LHCN-M2 (cell line): ENCODE data around the gene USF3. TPM values are rescaled to one million over a fixed set of nuclear protein-coding genes. Genes with fewer than 3 reads are reported as not detected.

Experiments
- DNase-seq: peaks from one replicate; pipeline ENCODE4 v3.0.0-alpha.2; 2012; ENCODE audit warnings: low read depth
- total RNA-seq: library from RNA; depleted of rRNA; stranded (reverse); fragments of >200 nt; gene quantifications from 2 replicates; pipeline ENCODE4 v1.2.3, GENCODE V29; 2014

USF3 gene
- total RNA-seq, 1 experiment from 2014 or later: 11.9 TPM

GRCh38 chr3:113697500-113698090 lies 1.2 kb upstream of the USF3 start:
- no peak for DNase-seq

GRCh38 chr3:113696658-113697499 lies 437 bp upstream of the USF3 start:
- DNase-seq: peak; percentile 99

- DNase-seq: no peak
Measured at GRCh38 chr3:113695431-113695785, 1.0 kb downstream of the USF3 start.

GRCh38 chr3:113690482-113690881 lies 6.0 kb downstream of the USF3 start:
- DNase-seq: no peak

- DNase-seq: no peak
Measured at GRCh38 chr3:113685956-113686721, 10.3 kb downstream of the USF3 start.

GRCh38 chr3:113685124-113685523 lies 11.3 kb downstream of the USF3 start:
- DNase-seq: no peak

- no peak for DNase-seq
Measured at GRCh38 chr3:113684271-113684819, 12.1 kb downstream of the USF3 start.

- no peak for DNase-seq
Measured at GRCh38 chr3:113678773-113679172, 17.7 kb downstream of the USF3 start.

GRCh38 chr3:113677737-113678136 lies 18.7 kb downstream of the USF3 start:
- no peak for DNase-seq

GRCh38 chr3:113676261-113676660 lies 20.2 kb downstream of the USF3 start:
- no peak for DNase-seq

GRCh38 chr3:113673593-113673992 lies 22.8 kb downstream of the USF3 start:
- no peak for DNase-seq

- peak; percentile 64 for DNase-seq
Measured at GRCh38 chr3:113668015-113668414, 28.4 kb downstream of the USF3 start.

- no peak for DNase-seq
Measured at GRCh38 chr3:113664523-113665094, 31.8 kb downstream of the USF3 start.

GRCh38 chr3:113663761-113664160 lies 32.7 kb downstream of the USF3 start:
- DNase-seq: no peak

GRCh38 chr3:113663324-113663750 lies 33.1 kb downstream of the USF3 start:
- DNase-seq: no peak

GRCh38 chr3:113662824-113663223 lies 33.6 kb downstream of the USF3 start:
- DNase-seq: no peak

GRCh38 chr3:113660896-113661295 lies 35.5 kb downstream of the USF3 start:
- DNase-seq: peak; percentile 97

- no peak for DNase-seq
Measured at GRCh38 chr3:113660458-113660857, 36.0 kb downstream of the USF3 start.

GRCh38 chr3:113659996-113660395 lies 36.4 kb downstream of the USF3 start:
- DNase-seq: no peak

- DNase-seq: peak; percentile 8
Measured at GRCh38 chr3:113659101-113659541, 37.3 kb downstream of the USF3 start.

GRCh38 chr3:113658107-113658506 lies 38.3 kb downstream of the USF3 start:
- no peak for DNase-seq

- no peak for DNase-seq
Measured at GRCh38 chr3:113654851-113655250, 41.6 kb downstream of the USF3 start.
